Endothelial cell of umbilical vein (primary cell): ENCODE results near the gene PSD2. TPM values are rescaled to one million over a fixed set of nuclear protein-coding genes. Genes with fewer than 3 reads are reported as not detected.

ENCODE experiments used
- BruUV-seq: library from RNA; stranded (reverse); fragments of 400-500 nt; replicated peaks from 2 replicates; lab custom pipeline; 2021; lab: Mats Ljungman, UMichigan
- CTCF ChIA-PET: fragments of 300-600, 350-600 bp; sonication (Branson Sonifier 250); formaldehyde crosslinking; loops from one replicate; lab custom pipeline; 2021; ENCODE audit warnings: antibody characterized with exemption, inconsistent platforms; lab: Charles Lee
- POLR2A ChIA-PET: fragments of 300-600, 350-600 bp; sonication (Branson Sonifier 250); formaldehyde crosslinking; loops from one replicate; lab custom pipeline; 2021; ENCODE audit warnings: antibody characterized with exemption, inconsistent platforms; lab: Charles Lee
- DNase-seq: peaks from one replicate; pipeline ENCODE4 v3.0.0-alpha.2; 2011; ENCODE audit warnings: low read depth, low spot score
- FAIRE-seq: peaks from 2 replicates; lab custom pipeline; 2011; peaks lifted over from hg19 to GRCh38; lab: Jason Lieb, UNC
- H2AFZ ChIP-seq: 2 replicates; pipeline ENCODE4 v1.6.0; 2012; ENCODE audit warnings: low read depth, low read length, control low read depth, inconsistent platforms
- H3K27ac ChIP-seq: 2 replicates; pipeline ENCODE4 v1.5.1; 2011; ENCODE audit warnings: low read depth, mild to moderate bottlenecking, control low read depth, low read length, moderate library complexity; ENCODE audit not compliant: insufficient read depth
- H3K27me3 ChIP-seq, 2 experiments: 2 replicates each; pipeline versions ENCODE4 v1.6.0 to v1.6.1; 2011; ENCODE audit warnings: low read length in 2 of 2, mixed read lengths in 1 of 2; ENCODE audit not compliant: control insufficient read depth in 2 of 2, insufficient read depth in 2 of 2
- H3K36me3 ChIP-seq, 2 experiments: 2 replicates in 1 of 2; 3 replicates in 1 of 2; pipeline ENCODE4 v1.5.1; 2011; ENCODE audit warnings: low read length in 2 of 2, mild to moderate bottlenecking in 1 of 2, moderate library complexity in 1 of 2; ENCODE audit not compliant: control insufficient read depth in 2 of 2, insufficient read depth in 2 of 2; ENCODE audit errors: extremely low read depth in 1 of 2
- H3K4me1 ChIP-seq: 3 replicates; pipeline ENCODE4 v1.5.1; 2011; ENCODE audit warnings: mild to moderate bottlenecking, low read length; ENCODE audit not compliant: control insufficient read depth, insufficient read depth; ENCODE audit errors: extremely low read depth
- H3K4me2 ChIP-seq: 2 replicates; pipeline ENCODE4 v1.6.1; 2011; ENCODE audit warnings: low read length, control low read depth, mixed read lengths; ENCODE audit not compliant: insufficient read depth
- H3K4me3 ChIP-seq, 3 experiments: fragments of 200-600 bp in 1 of 3; sonication (generic), shearing (Covaris generic) in 1 of 3; replicated peaks in 1 of 3; 2 replicates each; pipeline ENCODE4 v1.5.1; 2011 to 2016; ENCODE audit warnings: control low read depth in 3 of 3, low read length in 3 of 3, mild to moderate bottlenecking in 2 of 3, inconsistent platforms in 1 of 3, low read depth in 1 of 3, moderate library complexity in 1 of 3; ENCODE audit not compliant: insufficient read depth in 1 of 3
- H3K79me2 ChIP-seq: 2 replicates; pipeline ENCODE4 v1.6.0; 2012; ENCODE audit warnings: low read length, inconsistent platforms; ENCODE audit not compliant: control insufficient read depth, insufficient read depth
- H3K9ac ChIP-seq: replicated peaks from 2 replicates; pipeline ENCODE3; 2011; ENCODE audit warnings: low read length, control low read depth; ENCODE audit not compliant: insufficient read depth; ENCODE audit errors: extremely low read depth
- H3K9me1 ChIP-seq: replicated peaks from 3 replicates; pipeline ENCODE4 v1.6.0; 2011; ENCODE audit warnings: mild to moderate bottlenecking, low read length; ENCODE audit not compliant: control insufficient read depth, insufficient read depth; ENCODE audit errors: extremely low read depth
- H3K9me3 ChIP-seq: replicated peaks from 2 replicates; pipeline ENCODE4 v1.5.1; 2012; ENCODE audit warnings: low read length, inconsistent platforms; ENCODE audit not compliant: control insufficient read depth, insufficient read depth
- H4K20me1 ChIP-seq: replicated peaks from 2 replicates; pipeline ENCODE3; 2011; ENCODE audit warnings: mild to moderate bottlenecking, low read length; ENCODE audit not compliant: control insufficient read depth, insufficient read depth; ENCODE audit errors: extremely low read depth
- CTCF ChIP-seq, 2 donors: IDR thresholded peaks; 1 replicate in 1 of 2; 2 replicates in 1 of 2; pipeline ENCODE4 v1.5.1; 2011; ENCODE audit warnings: low read length in 2 of 2, mild to moderate bottlenecking in 2 of 2, moderate library complexity in 2 of 2, control low read depth in 1 of 2, inconsistent platforms in 1 of 2, low read depth in 1 of 2; ENCODE audit not compliant: insufficient read depth in 1 of 2; ENCODE audit errors: extremely low read depth in 1 of 2
- EZH2 ChIP-seq: IDR thresholded peaks from 2 replicates; pipeline ENCODE4 v1.6.1; 2012; ENCODE audit warnings: borderline replicate concordance, low read depth, mild to moderate bottlenecking, moderate library complexity, low read length, inconsistent platforms; ENCODE audit not compliant: severe bottlenecking
- FOS ChIP-seq: IDR thresholded peaks from 2 replicates; pipeline ENCODE4 v1.6.1; 2011; ENCODE audit warnings: mild to moderate bottlenecking, low read length, moderate library complexity, borderline replicate concordance; ENCODE audit not compliant: insufficient read depth
- GATA2 ChIP-seq: IDR thresholded peaks from 2 replicates; pipeline ENCODE4 v1.7.0; 2011; ENCODE audit warnings: low read depth, mild to moderate bottlenecking, moderate library complexity, mixed read lengths, low read length; ENCODE audit not compliant: insufficient read length, insufficient read depth
- JUN ChIP-seq: IDR thresholded peaks from 2 replicates; pipeline ENCODE4 v1.6.1; 2011; ENCODE audit warnings: borderline replicate concordance, low read depth; ENCODE audit not compliant: insufficient read length, insufficient read depth
- MAX ChIP-seq: IDR thresholded peaks from 2 replicates; pipeline ENCODE4 v1.6.1; 2011; ENCODE audit not compliant: insufficient read depth, insufficient read length
- MYC ChIP-seq: IDR thresholded peaks from one replicate; pipeline ENCODE4 v1.6.1; 2011; ENCODE audit warnings: mild to moderate bottlenecking, low read depth, low read length
- POLR2A ChIP-seq: IDR thresholded peaks from 2 replicates; pipeline ENCODE4 v1.6.1; 2012; ENCODE audit warnings: low read depth, mild to moderate bottlenecking, control low read depth, low read length
- POLR2AphosphoS5 ChIP-seq: IDR thresholded peaks from 2 replicates; pipeline ENCODE4 v1.6.1; 2012; ENCODE audit warnings: low read depth, mild to moderate bottlenecking, control low read depth, low read length, moderate library complexity; ENCODE audit not compliant: insufficient read depth
- dilution Hi-C: fragments of 300-500 bp; cut with MboI; formaldehyde crosslinking; loops from one replicate; pipeline ENCODE4 v1.15.0; 2019; ENCODE audit warnings: low sequenced_read_pairs; ENCODE audit not compliant: extremely low pct_ligation_motif_present
- intact Hi-C: fragments of 100-400 bp; cut with micrococcal nuclease; formaldehyde crosslinking; loops from one replicate; pipeline ENCODE4 v1.10.0; 2022
- polyA plus RNA-seq, 4 experiments: library from polyadenylated mRNA; depleted of rRNA in 3 of 4; stranded (reverse) in 3 of 4; unstranded in 1 of 4; fragments of >200 nt; gene quantifications; 2 replicates each; pipeline versions ENCODE4 v1.2.1 to v1.2.3, GENCODE V29; 2011 to 2012; ENCODE audit warnings: missing spikeins in 1 of 4
- total RNA-seq: library from RNA; stranded (reverse); gene quantifications from 2 replicates; pipeline ENCODE4 v1.2.3, GENCODE V29; 2021

Gene PSD2
- total and polyA plus RNA-seq, 2 donors (not counting 3 experiments of a cell fraction or from before 2014, with no cell fraction given) = not detected

GRCh38 chr5:139749242-139749641 is 46.4 kb upstream of the PSD2 start:
- Histone ChIP-seq H3K9me1 (no peaks in the 10 kb centered on the region), H3K79me2 (no peaks in the 10 kb centered on the region), H3K4me3 (no peak overlapping the region), H4K20me1 (no peaks in the 10 kb centered on the region), H3K4me2 (no peak overlapping the region), H3K36me3 (no peaks in the 10 kb centered on the region), H3K4me1 (peaks cover 18% of the 10 kb centered on the region), H3K9ac (no peak overlapping the region), H3K27ac (no peak overlapping the region), H3K9me3 (no peaks in the 10 kb centered on the region), H3K27me3 (peaks cover 34 to 40% of the 10 kb centered on the region in 2 experiments), H2AFZ (no peak overlapping the region)
- no peak for TF ChIP-seq JUN
- TF ChIP-seq FOS = no peak
- no peak for TF ChIP-seq MYC
- TF ChIP-seq POLR2A = no peak
- TF ChIP-seq MAX = no peak
- TF ChIP-seq GATA2 = no peak
- no peak for TF ChIP-seq POLR2AphosphoS5
- TF ChIP-seq CTCF (IDR thresholded peaks at IDR 0.05; ENCODE audit: extremely low read depth in 1 of 2, insufficient read depth in 1 of 2, low read depth in 1 of 2, low read length in 2 of 2) = no peak
- no peak for TF ChIP-seq EZH2
- no TSS peak for BruUV-seq
- ChIA-PET CTCF (interaction anchor here (0.6 to 3.1 kb wide), 3 partner anchors 16 to 38 kb away, joined by 3 to 14 read pairs (median 3); no protein-coding TSS in a partner anchor), POLR2A (no interaction called here)
- FAIRE-seq (no peak), DNase-seq (no peak)
- dilution Hi-C loops (no loop called here), intact Hi-C loops (no loop called here)
